Body of pancreas (tissue), 4 donors: ENCODE data around the gene PRDM10. TPM values are rescaled to one million over a fixed set of nuclear protein-coding genes. Genes with fewer than 3 reads are reported as not detected.
A peak's percentile ranks its signal among the peaks of the same experiment; 100 is the strongest.

Experiments used
- ATAC-seq: fragments of 150-250 bp; one replicate; pipeline ENCODE4 v1.9.1; 2016
- DNase-seq, 4 donors: peaks; one replicate each; pipeline ENCODE4 v3.0.0-alpha.2; 2019
- H3K27ac ChIP-seq, 4 donors: fragments of 200-600 bp; sonication (generic); 1 replicate in 3 of 4; 2 replicates in 1 of 4; pipeline versions ENCODE4 v1.5.1 to v1.6.1; 2016 to 2019; ENCODE audit warnings: mild to moderate bottlenecking in 1 of 4, mixed read lengths in 1 of 4, moderate library complexity in 1 of 4
- H3K27me3 ChIP-seq, 2 donors: fragments of 200-600 bp; sonication (generic); one replicate each; pipeline ENCODE4 v1.6.0; 2016; ENCODE audit warnings: mild to moderate bottlenecking in 1 of 2
- H3K36me3 ChIP-seq, 2 donors: fragments of 200-600 bp; sonication (generic); replicated peaks in 1 of 2; 2 replicates each; pipeline ENCODE4 v1.5.1; 2016; ENCODE audit warnings: low read depth in 2 of 2; ENCODE audit not compliant: insufficient read depth in 1 of 2
- H3K4me1 ChIP-seq: fragments of 200-600 bp; sonication (generic); one replicate; pipeline ENCODE4 v1.6.0; 2016
- H3K4me3 ChIP-seq, 2 donors: fragments of 200-600 bp; sonication (generic); 1 replicate in 1 of 2; 2 replicates in 1 of 2; pipeline ENCODE4 v1.5.1; 2016 to 2019
- H3K9me3 ChIP-seq, 3 donors: fragments of 200-600 bp; sonication (generic); 1 replicate in 2 of 3; 2 replicates in 1 of 3; pipeline ENCODE4 v1.5.1; 2016
- CTCF ChIP-seq, 7 experiments: fragments of 450-650 bp in 4 of 7; fragments of 200-600 bp in 3 of 7; sonication (generic) in 3 of 7; IDR thresholded peaks; one replicate each; pipeline ENCODE4 v1.5.1; 2016 to 2019; ENCODE audit warnings: antibody characterized with exemption in 7 of 7
- POLR2A ChIP-seq, 3 donors: fragments of 450-650 bp; IDR thresholded peaks; one replicate each; pipeline ENCODE4 v1.6.1; 2016; ENCODE audit warnings: antibody characterized with exemption in 3 of 3, mild to moderate bottlenecking in 2 of 3
- WGBS, 2 donors: methylation state at CpG; one replicate each; pipeline ENCODE4 v1.1.5; 2017; 5-methylcytosine and 5-hydroxymethylcytosine counted together
- intact Hi-C: fragments of 100-400 bp; cut with DNase I; formaldehyde crosslinking; loops from one replicate; pipeline ENCODE4 v1.15.1; 2023
- total RNA-seq, 2 donors: library from RNA; depleted of rRNA; stranded (reverse); fragments of >200 nt; gene quantifications; one replicate each; pipeline ENCODE4 v1.1.0, GENCODE V29; 2016

The PRDM10 gene
- total RNA-seq, 2 donors from 2014 or later = 4.7 to 14.5 TPM

DNA sequence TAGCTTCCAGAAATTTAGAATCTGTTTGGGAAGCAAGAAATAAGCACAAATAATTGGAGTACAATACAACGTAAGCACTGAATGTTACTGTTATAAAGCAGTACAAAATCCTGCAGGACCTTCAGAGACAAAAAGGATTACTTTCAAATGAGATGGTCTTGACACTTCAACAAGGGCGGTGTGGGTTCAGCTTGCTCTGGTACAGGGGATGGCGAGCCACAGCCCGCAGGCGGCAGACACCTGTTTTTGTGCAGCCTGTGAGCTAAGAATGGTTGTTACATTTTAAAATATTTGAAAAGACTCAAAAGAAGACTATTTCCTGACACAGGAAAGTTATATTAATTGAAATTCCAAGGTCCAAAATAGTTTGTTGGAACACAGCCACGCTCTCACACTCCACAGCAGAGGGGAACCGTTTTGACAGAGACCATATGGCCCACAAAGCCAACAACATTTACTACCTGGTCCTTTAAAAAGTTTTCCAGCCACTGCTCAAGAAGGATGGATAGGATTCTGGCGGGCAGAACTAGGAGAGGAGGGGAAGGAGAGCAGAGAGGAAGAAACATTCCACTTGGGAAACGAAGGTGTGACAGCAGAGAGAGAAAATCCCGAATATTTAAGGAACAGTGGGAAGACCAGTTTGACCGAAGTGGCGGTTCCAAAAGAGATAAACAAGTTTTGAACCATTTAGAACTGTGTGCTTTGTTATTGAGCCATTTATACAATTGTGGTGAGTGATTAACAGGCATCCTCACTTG is 6.3 kb downstream of the PRDM10 start:
- H3K27me3 ChIP-seq = no peaks in the 10 kb centered on the region
- H3K27ac ChIP-seq = peak overlapping the region in 2 of 4 donors; percentile 17 to 22
- 47 to 50% methylated on average over 12 of the region's 12 CpGs for WGBS, 2 donors
- no peak for DNase-seq
- H3K9me3 ChIP-seq = no peaks in the 10 kb centered on the region
- TF ChIP-seq CTCF (IDR thresholded peaks at IDR 0.05) = no peak
- TF ChIP-seq POLR2A (IDR thresholded peaks at IDR 0.05) = no peak
- H3K4me1 ChIP-seq = peaks cover 49% of the 10 kb centered on the region
- no peaks in the 10 kb centered on the region for H3K36me3 ChIP-seq
- intact Hi-C loops = no loop called here
- ATAC-seq = no peak
- no peak overlapping the region for H3K4me3 ChIP-seq

- H3K4me3 ChIP-seq = no peak overlapping the region
- H3K27me3 ChIP-seq = no peaks in the 10 kb centered on the region
- ATAC-seq (no peak), DNase-seq (no peak)
- peaks cover 40% of the 10 kb centered on the region for H3K4me1 ChIP-seq
- TF ChIP-seq POLR2A (IDR thresholded peaks at IDR 0.05) = no peak
- no peak for TF ChIP-seq CTCF (IDR thresholded peaks at IDR 0.05)
- H3K36me3 ChIP-seq = no peaks in the 10 kb centered on the region
- H3K9me3 ChIP-seq = no peaks in the 10 kb centered on the region
- intact Hi-C loops = no loop called here
- WGBS, 2 donors = 73 to 76% methylated on average over 4 of the region's 4 CpGs
- no peak overlapping the region for H3K27ac ChIP-seq
These were observed 7.5 kb downstream of the PRDM10 start for GRCh38 chr11:129995163-129995562.

- TF ChIP-seq POLR2A (IDR thresholded peaks at IDR 0.05) = peak in 2 of 3 donors; percentile 27 to 34
- peak; percentile 24 to 68 (median 60) for TF ChIP-seq CTCF (IDR thresholded peaks at IDR 0.05)
- peaks cover 32% of the 10 kb centered on the region for H3K4me1 ChIP-seq
- 8 to 9% methylated on average over 6 of the region's 6 CpGs for whole genome bisulfite sequencing, 2 donors
- peak; percentile 96 for ATAC-seq
- no peak overlapping the region for H3K4me3 ChIP-seq
- no peaks in the 10 kb centered on the region for H3K9me3 ChIP-seq
- H3K36me3 ChIP-seq = no peaks in the 10 kb centered on the region
- intact Hi-C loops = no loop called here
- H3K27me3 ChIP-seq = no peaks in the 10 kb centered on the region
- DNase-seq = peak; percentile 80 to 89 (median 84)
- peak overlapping the region; percentile 26 to 80 (median 56) for H3K27ac ChIP-seq
These were observed 10.3 kb downstream of the PRDM10 start for GRCh38 chr11:129992161-129992944.

DNA sequence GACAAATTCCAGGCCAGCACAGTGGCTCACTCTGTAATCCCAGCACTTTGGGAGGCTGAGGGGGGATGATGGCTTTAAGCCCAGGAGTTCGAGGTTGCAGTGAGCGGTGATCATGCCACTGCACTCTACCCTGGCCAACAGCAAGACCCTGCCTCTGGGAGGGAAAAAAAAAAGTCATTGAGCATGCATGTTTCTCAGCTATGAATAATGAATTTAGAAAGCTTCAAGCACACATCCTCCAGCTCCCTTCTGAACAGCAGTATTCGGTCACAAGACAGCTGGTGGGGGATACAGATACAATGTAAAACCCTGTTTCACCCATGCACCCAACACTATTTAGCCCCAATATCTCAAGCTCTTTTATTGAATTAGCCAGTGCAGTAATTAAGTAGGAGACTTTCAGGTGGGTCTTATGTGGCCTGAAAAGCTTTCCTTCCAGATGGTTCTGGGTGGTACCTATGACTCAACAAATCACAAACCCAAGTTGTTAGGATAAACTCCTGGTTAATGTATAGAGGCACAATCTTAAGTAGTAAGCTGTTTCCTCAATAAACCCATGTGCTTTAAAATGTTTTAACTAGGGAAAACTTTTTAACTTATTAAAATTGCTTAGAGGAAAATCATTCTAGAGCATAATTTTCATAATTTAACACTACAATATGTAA is 13.4 kb downstream of the PRDM10 start:
- no peak overlapping the region for H3K4me3 ChIP-seq
- intact Hi-C loops = no loop called here
- ATAC-seq = no peak

More for the DNA sequence above, 13.4 kb downstream of the PRDM10 start:
- Histone ChIP-seq H3K27me3 (no peaks in the 10 kb centered on the region), H3K9me3 (no peaks in the 10 kb centered on the region), H3K27ac (no peak overlapping the region), H3K36me3 (no peaks in the 10 kb centered on the region), H3K4me1 (peaks cover 25% of the 10 kb centered on the region)
- TF ChIP-seq CTCF (IDR thresholded peaks at IDR 0.05) (no peak), POLR2A (IDR thresholded peaks at IDR 0.05) (no peak)
- DNase-seq = no peak
- WGBS, 2 donors = 59 to 68% methylated on average over 3 of the region's 3 CpGs
